H9 (cell line): ENCODE measurements around the gene SLC24A3. TPM values are rescaled to one million over a fixed set of nuclear protein-coding genes. Genes with fewer than 3 reads are reported as not detected.

Experiments used
- DNase-seq: peaks from one replicate; pipeline ENCODE4 v3.0.0-alpha.2; 2017
- H2AFZ ChIP-seq: one replicate; pipeline ENCODE4 v1.6.1; 2013; ENCODE audit warnings: mild to moderate bottlenecking, low read length, control low read depth, moderate library complexity
- H2AK5ac ChIP-seq: 2 replicates; pipeline ENCODE4 v1.6.1; 2013; ENCODE audit warnings: low read length, control low read depth, mixed read lengths; ENCODE audit not compliant: insufficient read length
- H2BK120ac ChIP-seq: one replicate; pipeline ENCODE4 v1.6.1; 2013; ENCODE audit warnings: low read depth, mild to moderate bottlenecking, low read length, control low read depth, inconsistent platforms; ENCODE audit not compliant: poor library complexity, severe bottlenecking
- H2BK12ac ChIP-seq: 2 replicates; pipeline ENCODE4 v1.6.1; 2013; ENCODE audit warnings: low read length, control low read depth, mixed read lengths, low read depth; ENCODE audit not compliant: insufficient read length
- H2BK15ac ChIP-seq: 2 replicates; pipeline ENCODE4 v1.6.1; 2013; ENCODE audit warnings: low read depth, low read length, control low read depth
- H2BK20ac ChIP-seq: one replicate; pipeline ENCODE4 v1.6.1; 2013; ENCODE audit warnings: low read depth, mild to moderate bottlenecking, low read length, control low read depth, inconsistent platforms; ENCODE audit not compliant: poor library complexity, severe bottlenecking
- H2BK5ac ChIP-seq: 2 replicates; pipeline ENCODE4 v1.6.1; 2013; ENCODE audit warnings: low read length, control low read depth, mixed read lengths; ENCODE audit not compliant: insufficient read length
- H3K14ac ChIP-seq: 2 replicates; pipeline ENCODE4 v1.6.1; 2013; ENCODE audit warnings: low read length, control low read depth; ENCODE audit not compliant: insufficient read depth
- H3K18ac ChIP-seq: 2 replicates; pipeline ENCODE4 v1.6.1; 2013; ENCODE audit warnings: low read depth, mild to moderate bottlenecking, mixed read lengths, low read length, control low read depth; ENCODE audit not compliant: insufficient read length
- H3K23ac ChIP-seq: 2 replicates; pipeline ENCODE4 v1.6.1; 2013; ENCODE audit warnings: low read length, control low read depth, mixed read lengths, low read depth; ENCODE audit not compliant: insufficient read length
- H3K23me2 ChIP-seq: 2 replicates; pipeline ENCODE4 v1.6.1; 2013; ENCODE audit warnings: low read depth, mild to moderate bottlenecking, mixed read lengths, low read length, control low read depth; ENCODE audit not compliant: insufficient read length, poor library complexity, severe bottlenecking
- H3K27ac ChIP-seq: 2 replicates; pipeline ENCODE4 v1.5.1; 2013; ENCODE audit warnings: low read length, control low read depth, mixed read lengths, low read depth; ENCODE audit not compliant: insufficient read length
- H3K27me3 ChIP-seq: 2 replicates; pipeline ENCODE4 v1.6.1; 2013; ENCODE audit warnings: low read length, control low read depth, inconsistent platforms; ENCODE audit not compliant: insufficient read depth
- H3K4ac ChIP-seq: 2 replicates; pipeline ENCODE4 v1.6.1; 2013; ENCODE audit warnings: low read depth, mild to moderate bottlenecking, control low read depth, inconsistent platforms, low read length, moderate library complexity
- H3K4me1 ChIP-seq: 2 replicates; pipeline ENCODE4 v1.6.1; 2013; ENCODE audit warnings: low read length, control low read depth, inconsistent platforms; ENCODE audit not compliant: insufficient read depth
- H3K4me2 ChIP-seq: 2 replicates; pipeline ENCODE4 v1.6.1; 2013; ENCODE audit warnings: low read length, control low read depth, mixed read lengths; ENCODE audit not compliant: insufficient read length, insufficient read depth
- H3K56ac ChIP-seq: 2 replicates; pipeline ENCODE4 v1.6.1; 2013; ENCODE audit warnings: low read depth, mild to moderate bottlenecking, mixed read lengths, low read length, control low read depth; ENCODE audit not compliant: insufficient read length
- H3K79me1 ChIP-seq: 2 replicates; pipeline ENCODE4 v1.6.1; 2013; ENCODE audit warnings: low read depth, mild to moderate bottlenecking, moderate library complexity, low read length, control low read depth, inconsistent platforms; ENCODE audit not compliant: insufficient read depth, poor library complexity, severe bottlenecking
- H3K79me2 ChIP-seq: 2 replicates; pipeline ENCODE4 v1.6.1; 2013; ENCODE audit warnings: low read length, control low read depth, inconsistent platforms; ENCODE audit not compliant: insufficient read depth
- H3K9ac ChIP-seq: 2 replicates; pipeline ENCODE4 v1.6.1; 2013; ENCODE audit warnings: low read length, control low read depth, mixed read lengths; ENCODE audit not compliant: insufficient read length; ENCODE audit errors: extremely low read depth
- H3K9me3 ChIP-seq: one replicate; pipeline ENCODE4 v1.6.1; 2013; ENCODE audit warnings: low read depth, low read length, inconsistent platforms; ENCODE audit not compliant: control insufficient read depth
- H3T11ph ChIP-seq: one replicate; pipeline ENCODE4 v1.6.1; 2013; ENCODE audit warnings: mild to moderate bottlenecking, low read length, control low read depth, inconsistent platforms
- H4K20me1 ChIP-seq: one replicate; pipeline ENCODE4 v1.6.1; 2013; ENCODE audit not compliant: control insufficient read depth, insufficient read length, insufficient read depth
- H4K5ac ChIP-seq: 2 replicates; pipeline ENCODE4 v1.6.1; 2013; ENCODE audit warnings: low read depth, mild to moderate bottlenecking, mixed read lengths, low read length, control low read depth; ENCODE audit not compliant: insufficient read length
- H4K8ac ChIP-seq: replicated peaks from 2 replicates; pipeline ENCODE4 v1.6.1; 2013; ENCODE audit warnings: low read length, control low read depth, mixed read lengths, low read depth; ENCODE audit not compliant: insufficient read length
- H4K91ac ChIP-seq: 2 replicates; pipeline ENCODE4 v1.6.1; 2013; ENCODE audit warnings: low read depth, mild to moderate bottlenecking, moderate library complexity, mixed read lengths, low read length, control low read depth; ENCODE audit not compliant: insufficient read length
- H3K27ac Mint-ChIP-seq, 3 experiments: 2 replicates in 2 of 3; 3 replicates in 1 of 3; pipeline ENCODE4 v1.8.0; 2020 to 2021; ENCODE audit warnings: mixed read lengths in 3 of 3, mild to moderate bottlenecking in 1 of 3, moderate library complexity in 1 of 3
- H3K27me3 Mint-ChIP-seq: 2 replicates; pipeline ENCODE4 v1.8.0; 2021; ENCODE audit warnings: low read depth, mild to moderate bottlenecking, moderate library complexity, mixed read lengths
- H3K36me3 Mint-ChIP-seq, 3 experiments: 2 replicates in 2 of 3; 3 replicates in 1 of 3; pipeline ENCODE4 v1.8.0; 2020 to 2021; ENCODE audit warnings: low read depth in 3 of 3, mixed read lengths in 3 of 3; ENCODE audit not compliant: insufficient read depth in 1 of 3
- H3K4me1 Mint-ChIP-seq, 2 experiments: 2 replicates each; pipeline ENCODE4 v1.8.0; 2020; ENCODE audit warnings: mixed read lengths in 2 of 2
- H3K4me3 Mint-ChIP-seq, 2 experiments: 2 replicates in 1 of 2; 3 replicates in 1 of 2; pipeline ENCODE4 v1.8.0; 2020 to 2021; ENCODE audit warnings: mild to moderate bottlenecking in 2 of 2, mixed read lengths in 2 of 2, moderate library complexity in 1 of 2
- H3K9me3 Mint-ChIP-seq, 2 experiments: 2 replicates in 1 of 2; 3 replicates in 1 of 2; pipeline ENCODE4 v1.8.0; 2020; ENCODE audit warnings: mild to moderate bottlenecking in 2 of 2, mixed read lengths in 2 of 2, moderate library complexity in 1 of 2
- WGBS: extraction: QIAGEN DNeasy Blood & Tissue Kit; methylation state at CpG from one replicate; pipeline ENCODE4 v1.1.7; 2013; ENCODE audit warnings: missing lambda C conversion rate, low lambda C conversion rate, mixed read lengths; ENCODE audit not compliant: insufficient read length; ENCODE audit errors: extremely low coverage; 5-methylcytosine and 5-hydroxymethylcytosine counted together
- total RNA-seq: library from RNA; stranded (reverse); gene quantifications from 2 replicates; pipeline ENCODE4 v1.2.1, GENCODE V29; 2021
- TF ChIP-seq, protein P1 (sequence below): fragments of 200-600 bp; sonication (generic); conservative IDR thresholded peaks from 3 replicates; pipeline ENCODE4 v1.8.0; 2021; ENCODE audit warnings: antibody characterized with exemption, mild to moderate bottlenecking

Gene SLC24A3
- total RNA-seq, 1 experiment from 2014 or later = 0.83 TPM

DNA sequence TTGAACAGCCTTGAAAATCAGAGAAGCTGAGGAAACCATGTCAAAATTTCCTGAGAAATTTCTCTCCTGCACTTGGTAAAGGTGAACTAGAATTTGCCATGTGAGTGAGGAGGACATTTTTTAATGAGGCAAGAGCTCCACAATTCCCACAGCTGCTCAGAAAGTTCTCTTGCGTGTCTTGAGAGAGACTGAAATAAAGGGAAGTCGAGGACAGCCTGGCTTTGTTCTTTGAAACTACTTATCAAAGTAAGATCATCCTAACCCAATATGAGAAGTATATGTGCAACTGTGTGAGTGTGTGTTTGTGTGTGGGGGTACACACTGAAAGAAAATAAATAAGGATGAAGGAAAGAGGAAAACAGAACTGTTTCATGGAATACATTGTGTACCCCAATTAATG, 163.4 kb downstream of the SLC24A3 start:
- Histone ChIP-seq H3K27me3 (no peaks in the 10 kb centered on the region), H3K79me2 (no peaks in the 10 kb centered on the region), H3T11ph (no peak overlapping the region), H3K18ac (no peak overlapping the region), H4K5ac (no peak overlapping the region), H3K23me2 (no peaks in the 10 kb centered on the region), H4K20me1 (no peaks in the 10 kb centered on the region), H2BK12ac (no peak overlapping the region), H3K79me1 (no peaks in the 10 kb centered on the region), H2AFZ (no peak overlapping the region), H3K9me3 (no peaks in the 10 kb centered on the region), H3K9ac (no peak overlapping the region), H4K91ac (no peak overlapping the region), H3K4ac (no peak overlapping the region), H2BK20ac (no peak overlapping the region), H2AK5ac (no peak overlapping the region), H3K4me1 (no peaks in the 10 kb centered on the region), H2BK15ac (no peak overlapping the region), H3K23ac (no peak overlapping the region), H3K27ac (no peak overlapping the region), H3K4me2 (no peak overlapping the region), H2BK120ac (no peak overlapping the region), H4K8ac (no peak overlapping the region), H3K14ac (no peak overlapping the region), H2BK5ac (no peak overlapping the region), H3K56ac (no peak overlapping the region)
- no peak overlapping the region for H3K27ac Mint-ChIP-seq
- TF ChIP-seq, protein P1, sequence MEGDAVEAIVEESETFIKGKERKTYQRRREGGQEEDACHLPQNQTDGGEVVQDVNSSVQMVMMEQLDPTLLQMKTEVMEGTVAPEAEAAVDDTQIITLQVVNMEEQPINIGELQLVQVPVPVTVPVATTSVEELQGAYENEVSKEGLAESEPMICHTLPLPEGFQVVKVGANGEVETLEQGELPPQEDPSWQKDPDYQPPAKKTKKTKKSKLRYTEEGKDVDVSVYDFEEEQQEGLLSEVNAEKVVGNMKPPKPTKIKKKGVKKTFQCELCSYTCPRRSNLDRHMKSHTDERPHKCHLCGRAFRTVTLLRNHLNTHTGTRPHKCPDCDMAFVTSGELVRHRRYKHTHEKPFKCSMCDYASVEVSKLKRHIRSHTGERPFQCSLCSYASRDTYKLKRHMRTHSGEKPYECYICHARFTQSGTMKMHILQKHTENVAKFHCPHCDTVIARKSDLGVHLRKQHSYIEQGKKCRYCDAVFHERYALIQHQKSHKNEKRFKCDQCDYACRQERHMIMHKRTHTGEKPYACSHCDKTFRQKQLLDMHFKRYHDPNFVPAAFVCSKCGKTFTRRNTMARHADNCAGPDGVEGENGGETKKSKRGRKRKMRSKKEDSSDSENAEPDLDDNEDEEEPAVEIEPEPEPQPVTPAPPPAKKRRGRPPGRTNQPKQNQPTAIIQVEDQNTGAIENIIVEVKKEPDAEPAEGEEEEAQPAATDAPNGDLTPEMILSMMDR = no peak
- peaks cover 6 to 7% of the 10 kb centered on the region in 2 experiments for H3K4me1 Mint-ChIP-seq
- no peak for DNase-seq
- no peaks in the 10 kb centered on the region; a peak in 2 of 5 replicates for H3K9me3 Mint-ChIP-seq
- WGBS = no CpG with 5 or more reads among the region's 2 CpGs
- H3K4me3 Mint-ChIP-seq = no peak overlapping the region
- H3K36me3 Mint-ChIP-seq = no peaks in the 10 kb centered on the region; a peak in 1 of 7 replicates
- H3K27me3 Mint-ChIP-seq = no peaks in the 10 kb centered on the region
